NCI-H2196 (cell line): Measurements from ENCODE around the gene PCDHGA2.
"Not testable (repeated sequence)": the region's sequence is repeated elsewhere in the genome, so short reads cannot be mapped to it uniquely, and the experiment has no call there.

Source experiments
- DNase-seq: peaks from one replicate; lab custom pipeline; 2025; ENCODE audit not compliant: unreplicated experiment; lab: John Stamatoyannopoulos, UW

Gene PCDHGA2

GRCh38 chr5:141346017-141346416 is 7.5 kb downstream of the PCDHGA2 start:
- DNase-seq, result not testable (repeated sequence)

GRCh38 chr5:141349917-141350619 is 11.5 kb downstream of the PCDHGA2 start, which contains the start of gene PCDHGB1:
PCDHGB1 (plus strand) TSS chr5:141350099; CDS start chr5:141350261, 162 bp downstream.
- DNase-seq, result no peak

- no peak for DNase-seq
Observed at GRCh38 chr5:141351591-141351990, 13.0 kb downstream of the PCDHGA2 start.

- no peak for DNase-seq
Observed at GRCh38 chr5:141354900-141355469, 16.4 kb downstream of the PCDHGA2 start, which contains the start of gene PCDHGA4. PCDHGA4 (plus strand) TSS chr5:141355021; CDS start chr5:141355108, 87 bp downstream.

GRCh38 chr5:141355641-141356040 is 17.1 kb downstream of the PCDHGA2 start:
- DNase-seq, result no peak

- no peak for DNase-seq
Observed at GRCh38 chr5:141356133-141356532, 17.6 kb downstream of the PCDHGA2 start.

GRCh38 chr5:141356950-141357349 is 18.4 kb downstream of the PCDHGA2 start:
- no peak for DNase-seq

GRCh38 chr5:141359790-141360426 is 21.3 kb downstream of the PCDHGA2 start, which contains the start of gene PCDHGB2:
PCDHGB2 (plus strand) TSS chr5:141359994; CDS start chr5:141360136, 142 bp downstream.
- DNase-seq, result no peak

GRCh38 chr5:141360685-141361084 is 22.1 kb downstream of the PCDHGA2 start:
- DNase-seq, result no peak

- DNase-seq, result no peak
Observed at GRCh38 chr5:141362719-141363118, 24.2 kb downstream of the PCDHGA2 start.

GRCh38 chr5:141363952-141364660 is 25.5 kb downstream of the PCDHGA2 start, which contains the start of gene PCDHGA5:
PCDHGA5 (plus strand) TSS chr5:141364162; CDS start chr5:141364331, 169 bp downstream.
- DNase-seq, result no peak

- DNase-seq, result no peak
Observed at GRCh38 chr5:141366016-141366896, 27.7 kb downstream of the PCDHGA2 start.

- DNase-seq, result no peak
Observed at GRCh38 chr5:141369994-141370848, 31.7 kb downstream of the PCDHGA2 start, which contains the start of gene PCDHGB3. PCDHGB3 (plus strand) TSS chr5:141370242; CDS start chr5:141370395, 153 bp downstream.

- no peak for DNase-seq
Observed at GRCh38 chr5:141371572-141372475, 33.3 kb downstream of the PCDHGA2 start.

GRCh38 chr5:141373673-141374317 is 35.2 kb downstream of the PCDHGA2 start, which contains the start of gene PCDHGA6:
PCDHGA6 (plus strand) TSS chr5:141373891; CDS start chr5:141374084, 193 bp downstream.
- DNase-seq, result no peak

GRCh38 chr5:141374627-141375026 is 36.1 kb downstream of the PCDHGA2 start:
- no peak for DNase-seq

GRCh38 chr5:141375444-141376155 is 37.0 kb downstream of the PCDHGA2 start:
- DNase-seq, result not testable (repeated sequence)
